ENCODE results near the gene GPR17.

Gene GPR17

DNA sequence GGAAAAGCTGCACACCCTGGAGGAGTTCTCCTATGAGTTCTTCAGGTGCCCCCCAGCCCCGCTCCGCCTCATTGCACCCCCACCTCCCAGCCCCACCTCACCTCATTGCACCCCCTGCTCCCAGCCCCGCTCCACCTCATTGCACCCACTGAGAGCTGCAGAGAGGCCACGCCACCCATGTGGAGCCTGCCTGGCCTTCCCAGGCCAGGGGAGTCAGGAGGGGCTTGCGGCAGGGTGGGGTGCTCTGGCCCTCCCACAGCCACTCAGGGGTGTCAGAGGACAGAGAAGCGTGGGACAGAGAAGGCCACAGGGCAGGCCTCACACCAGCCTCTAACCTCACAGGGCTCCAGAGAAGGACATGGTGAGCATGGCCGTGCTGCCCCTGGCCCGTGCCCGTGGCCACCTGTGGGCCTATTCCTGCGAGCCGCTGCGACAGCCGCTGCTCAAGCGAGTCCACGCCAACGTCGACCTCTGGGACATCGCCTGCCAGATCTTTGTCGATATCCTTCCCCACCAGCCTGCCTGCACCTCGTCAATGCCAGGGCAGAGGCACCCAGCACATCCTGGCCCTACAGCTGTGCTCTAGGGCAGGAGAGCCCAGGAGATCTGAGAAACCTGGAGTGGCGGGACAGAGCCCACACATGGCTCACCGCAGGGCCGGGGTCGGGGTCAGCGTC lies 15.0 kb upstream of the GPR17 start:
- DNase-seq = no peak

DNA sequence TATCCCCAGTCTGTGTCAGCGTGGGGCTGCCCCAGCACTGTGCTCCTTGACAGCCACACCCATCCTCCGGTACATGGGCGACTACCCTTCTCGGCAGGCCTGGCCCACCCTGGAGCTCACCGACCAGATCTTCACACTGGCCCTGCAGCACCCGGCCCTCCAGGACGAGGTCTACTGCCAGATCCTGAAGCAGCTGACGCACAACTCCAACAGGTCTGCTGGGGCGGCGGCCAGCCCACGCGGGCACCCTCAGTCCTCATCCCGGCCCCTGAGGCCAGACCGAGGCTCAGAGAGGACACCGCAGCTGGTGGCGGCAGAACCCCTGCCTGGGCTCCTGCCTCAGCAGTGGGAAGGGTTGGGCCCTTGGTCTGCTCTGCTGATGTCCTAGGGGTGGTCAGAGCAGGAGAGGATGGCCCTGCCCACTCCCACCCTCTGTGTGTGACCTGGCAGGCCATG lies 14.4 kb upstream of the GPR17 start:
- DNase-seq = no peak

DNA sequence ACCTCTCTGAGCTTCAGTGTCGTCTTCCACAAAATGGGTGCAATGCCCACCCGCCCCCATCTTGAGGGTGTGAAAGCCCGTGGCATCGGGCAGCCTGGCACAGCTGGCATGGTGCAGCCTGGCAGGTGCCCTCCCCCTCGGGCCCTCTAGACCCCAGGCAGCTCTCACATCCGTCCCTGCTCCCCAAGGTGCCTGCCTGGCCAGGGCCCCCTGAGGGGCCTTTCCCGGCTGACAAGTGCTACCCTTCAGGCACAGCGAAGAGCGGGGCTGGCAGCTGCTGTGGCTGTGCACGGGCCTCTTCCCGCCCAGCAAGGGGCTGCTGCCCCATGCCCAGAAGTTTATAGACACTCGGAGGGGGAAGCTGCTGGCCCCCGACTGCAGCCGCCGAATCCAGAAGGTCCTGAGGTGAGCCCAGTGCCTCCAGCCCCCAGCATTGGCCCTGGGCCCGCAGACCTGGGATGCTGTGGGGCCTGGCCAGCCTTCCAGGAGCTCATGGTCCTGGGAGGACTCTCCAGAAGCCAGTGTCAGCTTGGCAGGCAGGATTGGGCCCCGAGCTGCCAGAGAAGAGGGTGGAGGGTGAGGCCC lies 13.9 kb upstream of the GPR17 start:
- no peak for DNase-seq

DNA sequence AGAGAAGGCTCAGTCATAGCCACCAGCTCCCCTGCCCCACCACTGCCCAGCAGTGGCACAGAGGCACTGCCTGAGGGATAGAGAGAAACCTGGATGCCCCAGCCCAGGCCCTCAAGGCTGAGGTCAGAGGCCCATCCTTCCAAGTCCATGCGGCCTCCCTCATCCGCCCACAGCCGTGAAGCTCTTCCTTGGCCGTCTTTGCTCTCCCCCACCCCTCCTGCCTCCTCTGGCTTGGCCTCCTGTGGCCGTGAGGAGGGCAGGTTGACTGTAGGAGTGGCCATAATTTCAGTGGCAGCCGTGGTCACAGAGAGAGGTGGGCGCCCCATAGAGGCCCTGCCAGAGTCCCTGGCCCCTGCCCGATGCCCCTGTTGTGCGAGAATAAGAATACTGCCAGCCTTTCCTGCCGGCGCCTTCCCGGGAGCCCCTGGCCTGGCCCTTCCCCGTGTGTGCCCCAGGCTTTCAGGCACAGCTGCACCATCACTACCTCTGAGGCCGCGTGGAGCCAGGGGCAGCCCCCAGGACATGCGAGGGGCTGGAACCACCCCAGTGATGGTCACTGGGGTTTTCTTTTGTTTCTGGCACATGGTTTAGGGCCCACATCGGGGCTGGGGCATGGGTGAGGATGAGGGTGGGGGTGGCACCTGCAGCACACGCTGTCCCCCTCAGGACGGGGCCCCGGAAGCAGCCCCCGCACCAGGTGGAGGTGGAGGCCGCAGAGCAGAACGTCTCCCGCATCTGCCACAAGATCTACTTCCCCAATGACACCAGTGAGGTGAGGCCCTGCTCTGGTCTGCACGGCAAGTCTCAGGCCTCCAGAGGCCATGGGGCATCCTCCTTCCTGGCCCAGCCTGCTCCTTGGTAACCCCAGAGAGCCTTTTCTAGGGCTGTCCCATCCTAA lies 13.1 kb upstream of the GPR17 start:
- no peak for DNase-seq

- DNase-seq = no peak
Observed at GRCh38 chr2:127633556-127634065, 12.3 kb upstream of the GPR17 start.

- peak; percentile 9 for DNase-seq
Observed at GRCh38 chr2:127634066-127634617, 11.8 kb upstream of the GPR17 start.

- no peak for DNase-seq
Observed at GRCh38 chr2:127634626-127635379, 11.2 kb upstream of the GPR17 start.

GRCh38 chr2:127635380-127636237 lies 10.3 kb upstream of the GPR17 start:
- DNase-seq = no peak

GRCh38 chr2:127636248-127637235 lies 9.4 kb upstream of the GPR17 start:
- no peak for DNase-seq

DNA sequence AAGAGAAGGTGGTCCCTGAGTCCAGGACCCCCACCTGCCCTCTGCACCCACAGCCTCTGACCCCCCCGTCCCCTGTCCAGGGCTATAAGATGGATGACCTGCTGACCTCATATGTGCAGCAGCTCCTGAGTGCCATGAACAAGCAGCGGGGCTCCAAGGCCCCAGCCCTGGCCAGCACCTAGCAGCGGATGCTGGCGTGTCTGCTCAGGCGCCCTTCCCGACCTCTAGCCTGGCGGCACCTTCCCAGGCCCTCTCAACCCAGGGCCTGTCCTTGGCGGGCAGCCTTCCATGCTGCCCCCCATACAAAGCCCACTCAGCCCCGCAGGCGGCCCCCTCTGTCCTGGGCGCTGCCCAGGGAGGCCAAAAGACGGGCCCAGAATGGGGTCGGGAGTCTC lies 8.7 kb upstream of the GPR17 start:
- no peak for DNase-seq

- DNase-seq = peak; percentile 63
Observed at GRCh38 chr2:127637725-127638252, 8.2 kb upstream of the GPR17 start.

DNA sequence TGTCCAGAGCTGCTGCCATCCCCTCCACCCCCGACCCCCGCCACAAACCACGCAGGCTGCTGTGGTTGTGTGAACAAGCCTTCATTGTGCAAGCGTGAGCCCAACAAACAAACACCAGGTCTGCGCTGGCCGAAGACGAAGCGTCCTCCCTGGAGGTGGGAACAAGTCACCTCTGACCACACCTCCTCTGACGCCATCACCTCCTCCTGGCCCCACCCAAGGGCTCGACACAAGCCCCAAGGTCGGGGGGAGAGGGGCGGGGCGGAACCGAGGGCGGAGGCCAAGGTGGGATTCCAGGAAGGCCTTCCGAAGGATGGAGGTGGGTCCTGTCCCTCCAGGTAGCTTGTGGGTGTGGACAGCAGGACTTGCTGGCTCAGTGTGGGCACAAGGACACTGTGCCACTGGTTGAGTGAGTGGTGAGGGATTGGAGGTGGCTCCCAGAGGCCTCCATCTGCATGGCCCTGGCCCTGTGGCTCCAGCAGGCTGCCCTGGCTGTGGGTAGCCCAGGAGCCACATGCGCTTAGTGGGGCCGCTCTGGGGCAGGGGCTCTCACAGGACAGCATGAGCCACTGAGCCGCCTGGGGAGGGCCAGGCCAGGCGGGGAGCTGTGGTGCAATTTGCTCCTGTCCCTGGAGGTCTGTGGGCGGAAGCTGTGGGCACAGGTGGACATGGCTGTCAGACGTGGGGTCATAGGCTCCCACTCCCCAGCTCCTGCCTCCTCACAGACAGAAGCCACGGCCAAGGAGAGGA lies 7.4 kb upstream of the GPR17 start:
- DNase-seq = no peak

- DNase-seq = no peak
Observed at GRCh38 chr2:127639111-127639474, 6.9 kb upstream of the GPR17 start.

DNA sequence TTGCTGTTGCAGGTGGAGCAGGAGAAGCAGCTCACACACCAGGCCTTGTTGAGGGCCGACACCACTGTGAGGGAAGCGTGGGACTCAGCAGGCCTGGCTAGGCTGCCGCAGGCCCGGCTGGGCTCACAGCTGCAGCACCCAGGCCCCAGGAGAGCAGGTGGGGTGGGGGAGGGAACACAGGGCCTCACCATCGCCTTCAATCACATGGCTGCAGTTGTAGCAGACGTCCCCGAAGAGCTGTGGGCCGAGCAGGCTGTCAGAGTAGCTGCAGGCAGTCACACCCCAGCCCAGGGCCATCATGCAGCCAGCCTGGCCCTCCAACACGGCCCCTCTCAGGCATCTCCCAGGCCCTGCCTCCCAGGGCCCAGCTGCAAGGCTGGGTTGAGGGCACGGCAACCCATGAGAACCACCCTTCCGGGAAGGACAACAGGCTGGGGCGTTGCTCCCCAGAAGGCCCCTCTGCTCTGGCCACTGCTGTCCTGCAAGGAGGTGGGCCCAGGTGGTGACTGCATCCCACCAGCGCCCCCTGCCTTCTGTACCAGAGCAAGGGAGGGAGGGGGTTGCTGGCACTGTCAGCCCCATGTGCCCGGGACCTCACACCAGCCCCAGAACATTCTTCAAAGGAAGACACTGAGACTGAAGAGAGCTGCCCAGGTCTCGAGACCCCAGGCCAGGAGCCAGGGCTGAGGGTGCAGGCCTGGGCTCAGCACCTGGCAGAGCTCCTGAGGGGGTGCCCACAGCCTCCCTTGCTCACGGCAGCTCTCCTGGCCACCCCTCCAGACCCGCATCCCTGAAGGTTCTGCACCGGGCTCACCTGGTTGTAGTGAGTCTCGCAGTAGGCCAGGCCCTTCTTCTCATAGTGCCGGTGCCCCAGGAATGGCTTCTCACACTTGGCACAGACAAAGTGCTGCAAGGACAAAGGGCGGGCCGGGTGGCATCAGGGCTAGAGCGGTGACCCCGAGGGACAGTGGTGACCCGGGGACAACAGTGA lies 5.6 kb upstream of the GPR17 start:
- DNase-seq = no peak

- DNase-seq = no peak
Observed at GRCh38 chr2:127641133-127641532, 4.8 kb upstream of the GPR17 start.

GRCh38 chr2:127641846-127642507 lies 4.0 kb upstream of the GPR17 start:
- no peak for DNase-seq

- DNase-seq = no peak
Observed at GRCh38 chr2:127642706-127643438, 3.1 kb upstream of the GPR17 start.

Measured in NCI-H69 (cell line).